Measurements from ENCODE around the gene OSBPL7. TPM values are rescaled to one million over a fixed set of nuclear protein-coding genes. Genes with fewer than 3 reads are reported as not detected.

Gene OSBPL7
- total RNA-seq (2021; fragmentation: NEBNext Ultra II Directional; extraction: Animal tissue kit (Norgen Biotek cat#: 25700)): 8.9 and 9.6 TPM in 2 replicates
- 7.2 and 10.0 TPM in 2 replicates for polyA plus RNA-seq (2011; rRNA removed)
- polyA plus RNA-seq (2011; cell fraction: cytosol; rRNA removed): 7.7 TPM
- 67.7 TPM for polyA plus RNA-seq (2011; cell fraction: nucleus; rRNA removed)
- polyA plus RNA-seq (2012, experiment 1 of 2): 5.0 to 11.6 TPM (median 9.2 TPM) in 4 replicates
- polyA plus RNA-seq (2012, experiment 2 of 2): 3.7 TPM
- polyA plus RNA-seq (2013, experiment 1 of 2): 4.4 TPM
- 3.6 TPM for polyA plus RNA-seq (2013, experiment 2 of 2)
- 7.6 and 8.1 TPM in 2 replicates for polyA minus RNA-seq (2011; rRNA and poly(A)+ RNA removed)
- polyA minus RNA-seq (2011; cell fraction: cytosol; rRNA and poly(A)+ RNA removed): 7.0 TPM
- polyA minus RNA-seq (2011; cell fraction: nucleus; rRNA and poly(A)+ RNA removed): 13.4 TPM
- long read RNA-seq, experiment 1, partial matches to known transcripts: 1 of 2 reads
- long read RNA-seq, experiment 1, other reads (novel, unspliced or antisense): 0 of 2 reads
- long read RNA-seq, experiment 2, partial matches to known transcripts: 0 of 2 reads
- long read RNA-seq, experiment 2, other reads (novel, unspliced or antisense): 2 of 2 reads

- H3K27ac ChIP-seq (ENCODE audit: low read depth, low read length): no peak within 1 kb of the TSS
- WGBS, 2 experiments (ENCODE audit: extremely low coverage in 1 of 2, insufficient coverage in 1 of 2, insufficient read length in 1 of 2, insufficient replicate concordance in 2 of 2, low coverage in 1 of 2, low lambda C conversion rate in 2 of 2, missing lambda C conversion rate in 1 of 2): 14% methylated on average over 20 of the region's 21 CpGs; no CpG with 5 or more reads in 1 of the 2 experiments
- H2AFZ ChIP-seq (ENCODE audit: low read length): peak within 1 kb of the TSS; percentile 15; the same call in 1 of the 2 replicates
- TF ChIP-seq CEBPB (IDR thresholded peaks at IDR 0.05; ENCODE audit: low read depth, low read length): no peak
- peak in 1 of 2 experiments; percentile 91; a peak in 2 of 4 replicates for TF ChIP-seq HDAC2 (IDR thresholded peaks at IDR 0.05; ENCODE audit: borderline replicate concordance in 1 of 2, low read depth in 2 of 2, low read length in 2 of 2)
- no peak for TF ChIP-seq SUZ12 (IDR thresholded peaks at IDR 0.05; ENCODE audit: low read length)
- no peak; the same call in 1 of the 2 replicates for TF ChIP-seq ATF2 (IDR thresholded peaks at IDR 0.05; ENCODE audit: low read length)
Measured at GRCh38 chr17:47821424-47822391, at the start of gene OSBPL7. Gene OSBPL7 (minus strand): TSS chr17:47821794. CDS start chr17:47820278, 1,516 bp downstream.

More at GRCh38 chr17:47821424-47822391, at the start of gene OSBPL7:
- H3K14ac ChIP-seq (ENCODE audit: insufficient read length): no peak within 1 kb of the TSS
- peaks cover 5 to 22% (median 15%) of the 10 kb centered on the region in 4 experiments; a peak in 6 of 8 replicates for H3K36me3 ChIP-seq (ENCODE audit: control insufficient read depth in 2 of 4, insufficient read depth in 4 of 4, low read length in 3 of 4)
- H2BK120ac ChIP-seq (replicated peaks; ENCODE audit: low read depth, low read length): no peak within 1 kb of the TSS
- peaks cover 0 to 12% (median 7%) of the 10 kb centered on the region in 4 experiments; a peak in 6 of 7 replicates for H3K4me1 ChIP-seq (replicated peaks in 1 of 4; ENCODE audit: control insufficient read depth in 3 of 4, insufficient read depth in 4 of 4, low read length in 3 of 4)
- peak within 1 kb of the TSS; percentile 2 for H4K5ac ChIP-seq (ENCODE audit: insufficient read length, low read depth, low read length)
- H3K23ac ChIP-seq (ENCODE audit: insufficient read length): no peak within 1 kb of the TSS
- peak within 1 kb of the TSS; percentile 88; the same call in 1 of the 2 replicates for H4K8ac ChIP-seq (ENCODE audit: extremely low read depth, insufficient read depth, low read length)
- DNase-seq (ENCODE audit: low read depth in 1 of 2, low spot score in 2 of 2) (peak; percentile 60 to 79), FAIRE-seq (peak; percentile 78)
- H3K27me3 ChIP-seq (replicated peaks in 1 of 4; ENCODE audit: control insufficient read depth in 3 of 4, extremely low read depth in 1 of 4, insufficient read depth in 3 of 4, low read length in 3 of 4): no peaks in the 10 kb centered on the region
- H2BK15ac ChIP-seq (ENCODE audit: low read length): no peak within 1 kb of the TSS
- no peak within 1 kb of the TSS for H2BK20ac ChIP-seq (ENCODE audit: low read length)
- no peaks in the 10 kb centered on the region for H3K79me2 ChIP-seq (ENCODE audit: control insufficient read depth in 1 of 2, insufficient read depth in 2 of 2, low read length in 2 of 2)
- no peaks in the 10 kb centered on the region for H3K79me1 ChIP-seq (ENCODE audit: low read depth, low read length)
- H3K4ac ChIP-seq (replicated peaks; ENCODE audit: insufficient read length, low read depth, low read length): no peak within 1 kb of the TSS
- peak within 1 kb of the TSS in 1 of 4 experiments; percentile 0; a peak in 2 of 7 replicates for H3K9ac ChIP-seq (replicated peaks in 1 of 4; ENCODE audit: extremely low read depth in 1 of 4, low read depth in 3 of 4, low read length in 3 of 4)
- H4K91ac ChIP-seq (replicated peaks; ENCODE audit: insufficient read length, low read length): peak within 1 kb of the TSS; percentile 70
- peak within 1 kb of the TSS; percentile 19; the same call in 1 of the 2 replicates for H2BK12ac ChIP-seq (ENCODE audit: low read depth, low read length)
- no peak within 1 kb of the TSS for H3K56ac ChIP-seq (replicated peaks; ENCODE audit: insufficient read length, low read depth, low read length)
- H4K20me1 ChIP-seq (replicated peaks in 1 of 2; ENCODE audit: control insufficient read depth in 1 of 2, insufficient read depth in 2 of 2, low read length in 2 of 2): no peaks in the 10 kb centered on the region
- peak within 1 kb of the TSS; percentile 48; the same call in 1 of the 2 replicates for H3K18ac ChIP-seq (ENCODE audit: extremely low read depth, low read length)
- POLR2A ChIA-PET (ENCODE audit: partially characterized antibody): interaction anchor here (0.6 to 2.6 kb wide), 8 partner anchors 9 to 160 kb away, joined by 3 to 10 read pairs (median 4); partner anchors contain the start of genes LRRC46, MRPL10 and SP2
- peak within 1 kb of the TSS; percentile 41; the same call in 1 of the 2 replicates for H2BK5ac ChIP-seq (ENCODE audit: low read depth, low read length)
- peak within 1 kb of the TSS; percentile 42 to 70 (median 70) for H3K4me3 ChIP-seq (ENCODE audit: extremely low read depth in 1 of 4, insufficient read depth in 2 of 4, low read depth in 3 of 4, low read length in 4 of 4)
- peak within 1 kb of the TSS; percentile 72 to 97 for H3K4me2 ChIP-seq (ENCODE audit: insufficient read depth in 1 of 2, low read depth in 2 of 2, low read length in 2 of 2)
- CTCF ChIA-PET (ENCODE audit: partially characterized antibody): interaction anchor here (0.5 to 2.2 kb wide), 14 partner anchors 7 to 198 kb away, joined by 3 to 10 read pairs (median 4); partner anchors contain the start of gene SCRN2
- H3K23me2 ChIP-seq (ENCODE audit: low read depth, low read length): peaks cover 8% of the 10 kb centered on the region; the same call in 1 of the 2 replicates
- no peaks in the 10 kb centered on the region for H3K9me3 ChIP-seq (ENCODE audit: insufficient read depth in 2 of 2, low read depth in 1 of 2, low read length in 1 of 2)
- H2AK5ac ChIP-seq (ENCODE audit: low read depth, low read length): no peak within 1 kb of the TSS
